T-helper 2 cell (primary cell): ENCODE measurements around the gene HSPA6.
"Not testable (repeated sequence)": the region's sequence is repeated elsewhere in the genome, so short reads cannot be mapped to it uniquely, and the experiment has no call there.

Experiments used
- DNase-seq, 5 experiments: peaks; one replicate each; pipeline versions ENCODE4 v3.0.0 to v3.0.0-alpha.2; 2012 to 2022

HSPA6 gene

DNA sequence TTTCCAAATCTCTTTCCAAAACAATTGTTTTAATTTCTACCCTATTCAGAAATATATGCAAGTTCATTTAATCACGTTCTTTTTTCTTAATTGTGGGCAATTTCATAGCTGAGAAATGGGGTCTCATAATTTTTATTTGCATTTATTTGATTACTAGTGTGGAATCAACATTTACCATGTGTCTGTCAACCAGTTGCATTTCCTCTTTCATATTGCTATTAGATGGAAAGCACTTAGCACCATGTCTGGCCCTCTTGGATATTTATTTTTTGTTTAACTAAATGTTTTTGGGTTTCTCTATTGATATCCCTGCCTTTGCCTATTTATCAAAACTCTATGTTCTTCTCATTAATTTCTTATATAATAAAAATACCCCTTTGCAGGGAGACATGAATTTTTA is 39.2 kb downstream of the HSPA6 start:
- DNase-seq: not testable (repeated sequence)

DNA sequence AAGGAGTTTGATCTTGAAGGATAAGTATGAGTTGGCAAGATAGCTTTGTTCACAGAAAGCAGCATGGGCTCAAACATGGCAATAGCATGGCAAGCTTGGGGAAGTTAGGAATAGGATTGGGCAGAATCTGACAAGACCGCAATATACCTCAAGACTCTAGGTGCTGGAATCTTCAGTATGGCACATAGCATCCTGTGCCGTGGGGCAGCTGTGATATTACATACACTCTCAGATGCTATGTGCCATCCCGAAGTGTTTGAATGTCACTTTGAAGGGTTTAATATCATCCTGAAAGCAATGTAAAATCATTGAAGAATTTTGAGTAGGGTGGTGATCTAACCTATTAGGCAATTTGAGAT is 42.2 kb downstream of the HSPA6 start:
- not testable (repeated sequence) for DNase-seq

- DNase-seq: not testable (repeated sequence)
Measured at GRCh38 chr1:161571703-161572102, 47.4 kb downstream of the HSPA6 start.
